Measurements from ENCODE around the gene CPNE2. TPM values are rescaled to one million over a fixed set of nuclear protein-coding genes. Genes with fewer than 3 reads are reported as not detected.

Gene CPNE2
- total RNA-seq, 4 donors from 2014 or later, result 41.6 to 154 (median 84.2) TPM

GRCh38 chr16:57071831-57072582 lies 20.4 kb upstream of the CPNE2 start:
- in situ Hi-C loops (cut with MboI; ENCODE audit: low pct_ligation_motif_present in 1 of 4, low pct_unique_long_range_greater_than_20kb in 1 of 4, low sequenced_read_pairs in 3 of 4), result loop anchor here in 1 of 4 donors (25.0 kb wide), 1 partner anchor 210 kb away; the partner anchor contains the start of gene SLC12A3
- no peaks in the 10 kb centered on the region for H3K4me1 ChIP-seq
- H3K9me3 ChIP-seq, result no peaks in the 10 kb centered on the region
- intact Hi-C loops (cut with DNase I; ENCODE audit: low total_unique reads), result no loop called here
- no peak for DNase-seq
- no peak overlapping the region for H3K4me3 ChIP-seq
- no peak for TF ChIP-seq CTCF (IDR thresholded peaks at IDR 0.05)
- H3K27ac ChIP-seq, result no peak overlapping the region
- H3K27me3 ChIP-seq, result no peaks in the 10 kb centered on the region
- H3K36me3 ChIP-seq, result peaks cover 0 to 5% (median 0%) of the 10 kb centered on the region in 4 donors
- 86 to 89% methylated on average over 3 of the region's 3 CpGs for WGBS, 2 donors (ENCODE audit: low coverage in 1 of 2)

DNA sequence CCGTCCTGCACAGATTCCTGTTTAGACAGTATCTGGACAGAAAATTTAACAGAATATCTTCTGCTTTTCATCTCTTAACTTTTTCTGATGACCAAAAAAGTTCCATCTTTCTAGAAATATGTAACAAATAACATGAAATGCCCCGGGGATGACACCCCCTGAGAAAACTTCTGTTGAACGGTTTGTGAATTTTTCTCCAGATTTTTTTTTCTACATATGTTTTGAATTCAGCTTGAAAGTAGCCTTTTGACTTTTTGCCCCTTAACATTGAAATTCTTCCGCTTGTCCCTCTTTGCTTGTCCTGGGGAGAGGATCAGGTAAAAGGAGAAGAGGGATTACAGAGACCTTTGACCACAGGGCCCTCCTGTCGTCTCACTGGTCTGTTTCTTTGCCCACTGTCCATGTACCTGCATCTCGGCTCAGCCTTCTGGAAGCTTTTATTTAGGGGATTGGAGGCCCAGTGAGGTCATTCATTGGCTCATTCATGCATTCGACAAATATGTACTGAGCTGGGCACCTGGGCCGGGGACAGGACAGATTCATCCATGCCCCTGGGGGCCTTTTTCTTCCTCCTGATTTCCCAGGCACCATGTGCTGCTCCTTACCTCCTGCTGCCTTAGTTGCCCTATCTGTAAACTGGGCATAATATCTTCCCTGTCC lies 19.6 kb upstream of the CPNE2 start:
- Histone ChIP-seq H3K4me1 (no peaks in the 10 kb centered on the region), H3K27me3 (no peaks in the 10 kb centered on the region), H3K9me3 (no peaks in the 10 kb centered on the region), H3K27ac (no peak overlapping the region), H3K36me3 (peaks cover 0 to 5% (median 0%) of the 10 kb centered on the region in 4 donors), H3K4me3 (no peak overlapping the region)
- in situ Hi-C loops (cut with MboI; ENCODE audit: low pct_ligation_motif_present in 1 of 4, low pct_unique_long_range_greater_than_20kb in 1 of 4, low sequenced_read_pairs in 3 of 4) (loop anchor here in 1 of 4 donors (25.0 kb wide), 1 partner anchor 210 kb away; the partner anchor contains the start of gene SLC12A3), intact Hi-C loops (cut with DNase I; ENCODE audit: low total_unique reads) (no loop called here)
- no peak for TF ChIP-seq POLR2AphosphoS5 (IDR thresholded peaks at IDR 0.05)
- TF ChIP-seq EP300 (IDR thresholded peaks at IDR 0.05; ENCODE audit: low read depth), result no peak
- TF ChIP-seq CTCF (IDR thresholded peaks at IDR 0.05), result no peak
- no peak for TF ChIP-seq POLR2A (IDR thresholded peaks at IDR 0.05)
- 70 to 82% methylated on average over 6 to 8 of the region's 8 CpGs for WGBS, 2 donors (ENCODE audit: low coverage in 1 of 2)
- no peak for DNase-seq

DNA sequence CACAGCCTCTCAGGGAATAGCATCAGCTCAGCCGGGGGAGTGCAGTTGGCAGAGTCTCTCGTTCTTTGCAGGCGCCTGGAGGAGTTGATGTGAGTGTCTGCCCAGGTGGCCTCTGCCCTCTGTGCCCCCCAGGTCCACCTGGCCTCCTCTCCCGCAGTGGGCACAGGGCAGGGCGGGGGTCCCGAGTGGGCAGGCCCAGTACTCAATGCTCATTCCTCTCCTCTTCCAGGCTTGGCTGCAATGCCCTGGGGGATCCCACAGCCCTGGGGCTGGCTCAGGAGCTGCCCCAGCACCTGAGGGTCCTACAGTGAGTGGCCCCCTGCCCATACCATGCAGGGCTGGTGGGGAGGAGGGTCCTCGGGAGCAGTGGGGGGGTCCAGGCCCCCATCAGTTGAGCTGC lies 14.7 kb upstream of the CPNE2 start:
- H3K4me1 ChIP-seq, result no peaks in the 10 kb centered on the region
- DNase-seq, result no peak
- 91% methylated on average over 6 of the region's 7 CpGs; no CpG with 5 or more reads in 1 of the 2 donors for WGBS, 2 donors (ENCODE audit: low coverage in 1 of 2)
- intact Hi-C loops (cut with DNase I; ENCODE audit: low total_unique reads) (no loop called here), in situ Hi-C loops (cut with MboI; ENCODE audit: low pct_ligation_motif_present in 1 of 4, low pct_unique_long_range_greater_than_20kb in 1 of 4, low sequenced_read_pairs in 3 of 4) (loop anchor here in 2 of 4 donors (25.0 kb wide), 1 partner anchor 335 kb away; the partner anchor contains the start of gene CCL17 (in 2 of the 2))
- H3K27ac ChIP-seq, result no peak overlapping the region
- no peaks in the 10 kb centered on the region for H3K27me3 ChIP-seq
- H3K4me3 ChIP-seq, result no peak overlapping the region
- no peak for TF ChIP-seq POLR2AphosphoS5 (IDR thresholded peaks at IDR 0.05)
- no peak for TF ChIP-seq POLR2A (IDR thresholded peaks at IDR 0.05)
- TF ChIP-seq EP300 (IDR thresholded peaks at IDR 0.05; ENCODE audit: low read depth), result no peak
- no peak for TF ChIP-seq CTCF (IDR thresholded peaks at IDR 0.05)
- no peaks in the 10 kb centered on the region for H3K9me3 ChIP-seq
- peaks cover 0 to 5% (median 0%) of the 10 kb centered on the region in 4 donors for H3K36me3 ChIP-seq

- Histone ChIP-seq H3K4me3 (no peak overlapping the region), H3K9me3 (no peaks in the 10 kb centered on the region), H3K4me1 (peaks cover 0 to 5% (median 1%) of the 10 kb centered on the region in 4 donors), H3K36me3 (no peaks in the 10 kb centered on the region), H3K27me3 (no peaks in the 10 kb centered on the region), H3K27ac (no peak overlapping the region)
- DNase-seq, result no peak
- in situ Hi-C loops (cut with MboI; ENCODE audit: low pct_ligation_motif_present in 1 of 4, low pct_unique_long_range_greater_than_20kb in 1 of 4, low sequenced_read_pairs in 3 of 4) (loop anchor here in 3 of 4 donors (10.0 to 25.0 kb wide), 3 partner anchors 83 to 331 kb away; partner anchors contain the start of gene CCL17 (in 2 of the 3)), intact Hi-C loops (cut with DNase I; ENCODE audit: low total_unique reads) (no loop called here)
- TF ChIP-seq CTCF (IDR thresholded peaks at IDR 0.05) (no peak), EP300 (IDR thresholded peaks at IDR 0.05; ENCODE audit: low read depth) (no peak), POLR2AphosphoS5 (IDR thresholded peaks at IDR 0.05) (no peak), POLR2A (IDR thresholded peaks at IDR 0.05) (no peak)
Observed at GRCh38 chr16:57081744-57082143, 10.6 kb upstream of the CPNE2 start.
